ENCODE results near the gene GRIK4. TPM values are rescaled to one million over a fixed set of nuclear protein-coding genes. Genes with fewer than 3 reads are reported as not detected.

GRIK4 gene
- total and polyA plus RNA-seq, 9 of the 15 experiments (the other 6 are each of a cell fraction or from before 2014, with no cell fraction given): not detected

- Histone ChIP-seq H3K27me3 (ENCODE audit: control insufficient read depth in 2 of 2, insufficient read depth in 2 of 2, low read length in 2 of 2) (peaks cover 26 to 75% of the 10 kb centered on the region in 2 experiments), H3K4me3 (no peak overlapping the region), H3K27ac (ENCODE audit: extremely low read depth, low read depth, low read length) (no peak overlapping the region), H3K36me3 (ENCODE audit: control insufficient read depth, insufficient read depth, low read length) (no peaks in the 10 kb centered on the region), H2AFZ (ENCODE audit: low read depth, low read length) (no peak overlapping the region), H3K9ac (ENCODE audit: insufficient read depth in 1 of 2, low read depth in 2 of 2, low read length in 2 of 2) (no peak overlapping the region), H3K9me3 (replicated peaks; ENCODE audit: control insufficient read depth, insufficient read depth, low read depth, low read length) (no peaks in the 10 kb centered on the region), H3K4me1 (replicated peaks in 1 of 2; ENCODE audit: control insufficient read depth in 2 of 2, insufficient read depth in 2 of 2, low read length in 2 of 2) (no peaks in the 10 kb centered on the region), H4K20me1 (replicated peaks; ENCODE audit: control insufficient read depth, insufficient read depth, low read length) (no peaks in the 10 kb centered on the region), H3K4me2 (ENCODE audit: insufficient read depth, low read length) (no peak overlapping the region), H3K9me1 (ENCODE audit: control insufficient read depth, insufficient read depth, low read length) (no peaks in the 10 kb centered on the region), H3K79me2 (ENCODE audit: control insufficient read depth, insufficient read depth, low read length) (no peaks in the 10 kb centered on the region)
- WGBS (ENCODE audit: insufficient coverage, low coverage, missing lambda C conversion rate): 12% methylated on average over 3 of the region's 3 CpGs
- DNase-seq (ENCODE audit: extremely low read depth in 1 of 4, low spot score in 3 of 4) (peak in 1 of 4 experiments; percentile 23), FAIRE-seq (no peak), ATAC-seq (no peak)
- ChIA-PET CTCF (ENCODE audit: low intra/inter-chr PET ratio) (no interaction called here), POLR2A (interaction anchor here (0.5 kb wide), 1 partner anchor 724 kb away, joined by 3 read pairs; no protein-coding TSS in a partner anchor)
- intact Hi-C loops (cut with micrococcal nuclease) (no loop called here), in situ Hi-C loops (cut with MboI) (no loop called here)
- no TSS peak for BruUV-seq (replicated peaks)
- TF ChIP-seq TCF15 (CRISPR knock-in tag; IDR thresholded peaks at IDR 0.05): no peak
- TF ChIP-seq ZNF274 (IDR thresholded peaks at IDR 0.05; ENCODE audit: borderline replicate concordance, low read depth, low read length): no peak
- no peak for TF ChIP-seq ZBTB33 (CRISPR knock-in tag; IDR thresholded peaks at IDR 0.05)
- no peak for TF ChIP-seq HINFP (tag; conservative IDR thresholded peaks at IDR 0.05; ENCODE audit: low read depth)
- peak; percentile 34; the same call in 1 of the 2 replicates for TF ChIP-seq MAFK (IDR thresholded peaks at IDR 0.05; ENCODE audit: low read length)
- no peak for TF ChIP-seq ZNF699 (CRISPR knock-in tag; IDR thresholded peaks at IDR 0.05; ENCODE audit: insufficient replicate concordance)
- no peak for TF ChIP-seq FIP1L1 (IDR thresholded peaks at IDR 0.05; ENCODE audit: low read depth, low read length, poor library complexity, severe bottlenecking)
- no peak for TF ChIP-seq ZBTB34 (CRISPR knock-in tag; IDR thresholded peaks at IDR 0.05)
- TF ChIP-seq ZNF707 (CRISPR knock-in tag; conservative IDR thresholded peaks at IDR 0.05): no peak
- TF ChIP-seq TAF1 (IDR thresholded peaks at IDR 0.05; ENCODE audit: control insufficient read depth, extremely low read depth, insufficient read depth, low read length, severe bottlenecking): no peak
- no peak for TF ChIP-seq GABPB1 (CRISPR knock-in tag; IDR thresholded peaks at IDR 0.05)
- no peak for TF ChIP-seq PRMT5 (CRISPR knock-in tag; IDR thresholded peaks at IDR 0.05)
- peak; percentile 42 for TF ChIP-seq C11orf30 (IDR thresholded peaks at IDR 0.05; ENCODE audit: low read depth)
These were observed 78.9 kb downstream of the GRIK4 start for GRCh38 chr11:120590472-120590871.

All from K562 (cell line).